Activated CD4-positive, CD25-positive, alpha-beta regulatory T cell treated with anti-CD3 and anti-CD28 coated beads, Interleukin-2, amount 50 U/mL, for 16 hours (primary cell): ENCODE data around the gene FAM3D.
"Not testable (repeated sequence)": the region's sequence is repeated elsewhere in the genome, so short reads cannot be mapped to it uniquely, and the experiment has no call there.

ENCODE experiments used
- DNase-seq: peaks from one replicate; pipeline ENCODE4 v3.0.0-alpha.2; 2020; ENCODE audit warnings: low read depth, low spot score

Gene FAM3D

GRCh38 chr3:58666683-58667082, at the start of gene FAM3D:
TSS of gene FAM3D (minus strand) at chr3:58666774. CDS start at chr3:58655563, 11,211 bp downstream.
- no peak for DNase-seq

- no peak for DNase-seq
Observed at GRCh38 chr3:58713715-58714401, 47.3 kb upstream of the FAM3D start.

GRCh38 chr3:58711871-58712270, 45.3 kb upstream of the FAM3D start:
- no peak for DNase-seq

GRCh38 chr3:58708983-58709382, 42.4 kb upstream of the FAM3D start:
- DNase-seq = not testable (repeated sequence)

GRCh38 chr3:58708116-58708791, 41.7 kb upstream of the FAM3D start:
- no peak for DNase-seq

- no peak for DNase-seq
Observed at GRCh38 chr3:58707390-58707930, 40.9 kb upstream of the FAM3D start.

GRCh38 chr3:58706395-58707167, 40.0 kb upstream of the FAM3D start:
- DNase-seq = no peak

GRCh38 chr3:58704745-58705144, 38.2 kb upstream of the FAM3D start:
- DNase-seq = no peak

- DNase-seq = not testable (repeated sequence)
Observed at GRCh38 chr3:58704304-58704703, 37.7 kb upstream of the FAM3D start.

- no peak for DNase-seq
Observed at GRCh38 chr3:58698246-58698645, 31.7 kb upstream of the FAM3D start.

- DNase-seq = no peak
Observed at GRCh38 chr3:58697561-58697960, 31.0 kb upstream of the FAM3D start.

- DNase-seq = not testable (repeated sequence)
Observed at GRCh38 chr3:58696813-58697212, 30.2 kb upstream of the FAM3D start.

- DNase-seq = no peak
Observed at GRCh38 chr3:58696093-58696492, 29.5 kb upstream of the FAM3D start.

- not testable (repeated sequence) for DNase-seq
Observed at GRCh38 chr3:58695284-58695683, 28.7 kb upstream of the FAM3D start.

- no peak for DNase-seq
Observed at GRCh38 chr3:58693940-58694850, 27.6 kb upstream of the FAM3D start.

GRCh38 chr3:58692484-58692883, 25.9 kb upstream of the FAM3D start:
- DNase-seq = no peak

GRCh38 chr3:58691997-58692396, 25.4 kb upstream of the FAM3D start:
- DNase-seq = no peak

- no peak for DNase-seq
Observed at GRCh38 chr3:58690490-58690889, 23.9 kb upstream of the FAM3D start.

- DNase-seq = no peak
Observed at GRCh38 chr3:58688574-58688973, 22.0 kb upstream of the FAM3D start.

- no peak for DNase-seq
Observed at GRCh38 chr3:58686847-58687246, 20.3 kb upstream of the FAM3D start.

GRCh38 chr3:58685641-58686040, 19.1 kb upstream of the FAM3D start:
- DNase-seq = no peak
